HG03135 (cell line): ENCODE data around the gene CCT4.
A peak's percentile ranks its signal among the peaks of the same experiment; 100 is the strongest.
"Not testable (repeated sequence)": the region's sequence is repeated elsewhere in the genome, so short reads cannot be mapped to it uniquely, and the experiment has no call there.

Experiments
- ATAC-seq: cut with Tn5 transposase; IDR thresholded peaks from one replicate; pipeline ENCODE4 v1.9.1; 2021; ENCODE audit warnings: mild to moderate bottlenecking, moderate library complexity; ENCODE audit not compliant: unreplicated experiment

The CCT4 gene

DNA sequence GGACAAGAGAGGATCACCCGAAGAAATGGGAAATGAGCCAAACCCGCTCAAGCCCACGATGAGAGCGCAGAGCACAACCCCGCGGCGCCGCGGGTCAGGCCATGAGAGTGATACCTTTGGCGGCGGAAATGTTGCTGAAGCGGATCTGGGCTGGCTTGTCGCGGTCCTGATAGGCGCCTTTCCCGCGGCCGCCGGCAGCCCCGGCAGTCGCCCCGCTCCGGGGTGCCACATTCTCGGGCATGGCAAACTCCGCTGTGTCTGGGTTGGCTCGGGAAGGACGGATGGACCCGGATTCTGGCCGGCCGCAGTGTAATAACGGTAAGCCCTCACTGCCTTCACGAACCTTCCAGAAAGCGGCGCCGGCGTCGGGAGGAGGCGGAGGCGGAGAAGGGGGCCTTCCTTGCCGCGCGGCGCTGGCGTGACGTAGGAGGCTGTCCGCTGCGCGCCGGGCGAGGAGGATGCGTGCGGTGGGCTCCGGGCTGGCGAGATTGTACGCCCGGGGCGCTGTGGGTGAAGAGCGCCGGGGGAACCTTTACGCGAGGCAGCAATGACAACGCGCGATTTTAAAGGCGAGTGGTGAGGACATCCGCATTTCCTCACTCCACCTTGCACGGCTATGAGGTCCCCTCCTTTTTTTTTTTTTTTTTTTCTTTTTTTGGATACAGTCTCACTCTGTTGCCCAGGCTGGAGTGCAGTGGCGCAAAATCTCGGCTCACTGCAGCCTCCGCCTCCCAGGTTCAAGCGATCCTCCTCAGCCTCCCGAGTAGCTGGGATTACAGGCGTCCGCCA lies at the start of gene CCT4:
Gene CCT4 (minus strand): TSS at position 390 of the 789 bp plus-strand sequence. CDS start 149 bp downstream, at position 241.
- ATAC-seq = peak; percentile 82

DNA sequence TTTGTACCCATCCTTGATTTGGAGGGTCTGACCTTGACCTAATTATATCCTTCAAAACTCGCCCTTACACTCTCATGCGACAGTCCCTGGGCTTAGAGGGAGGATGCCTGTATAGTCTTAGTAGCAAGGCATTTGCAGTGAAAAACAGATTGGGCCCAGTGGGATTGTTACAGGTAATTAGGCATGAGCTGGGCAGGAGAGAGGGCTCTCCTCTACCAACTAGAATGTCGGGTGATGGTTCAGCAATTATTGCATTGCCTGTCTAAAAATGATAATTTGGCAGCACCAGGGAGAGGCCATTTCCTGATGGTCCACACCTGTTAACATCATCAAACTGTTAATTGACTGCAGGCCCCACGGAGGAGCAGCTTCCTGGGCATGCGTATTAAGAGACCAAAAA lies 49.4 kb upstream of the CCT4 start:
- no peak for ATAC-seq

- ATAC-seq = no peak
Measured at GRCh38 chr2:61937098-61937497, 48.6 kb upstream of the CCT4 start.

DNA sequence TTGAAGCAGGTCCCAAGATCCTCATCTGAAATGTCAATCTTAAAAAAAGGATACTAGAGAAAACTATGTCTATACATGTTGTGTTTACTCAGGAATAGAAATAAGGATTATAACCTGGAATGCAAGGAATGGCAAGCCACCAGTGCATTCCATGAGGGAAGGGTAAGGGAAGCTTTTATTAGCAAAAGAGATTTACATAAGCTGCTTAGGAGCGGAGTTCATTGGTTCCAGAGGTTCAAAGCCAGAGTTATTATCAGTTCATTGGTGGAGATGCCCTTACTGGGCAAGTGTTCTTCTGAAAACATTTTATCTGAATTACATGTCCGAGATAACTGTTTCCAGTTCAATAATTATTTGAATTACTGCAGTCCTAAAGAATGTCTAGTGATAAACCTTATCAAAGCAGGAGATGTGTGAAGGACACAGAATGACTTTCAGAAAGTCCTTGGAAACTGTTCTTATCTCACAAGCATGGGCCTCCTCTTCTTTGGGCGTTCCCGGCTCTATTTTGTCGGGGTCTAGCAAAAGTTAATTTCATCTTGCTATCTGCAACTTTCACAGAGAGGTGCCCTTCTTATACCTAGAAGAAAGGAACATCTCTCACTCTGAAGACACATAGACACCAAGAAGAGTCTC lies 40.5 kb upstream of the CCT4 start:
- ATAC-seq = no peak

GRCh38 chr2:61926531-61927477 lies 38.3 kb upstream of the CCT4 start:
- ATAC-seq = no peak

DNA sequence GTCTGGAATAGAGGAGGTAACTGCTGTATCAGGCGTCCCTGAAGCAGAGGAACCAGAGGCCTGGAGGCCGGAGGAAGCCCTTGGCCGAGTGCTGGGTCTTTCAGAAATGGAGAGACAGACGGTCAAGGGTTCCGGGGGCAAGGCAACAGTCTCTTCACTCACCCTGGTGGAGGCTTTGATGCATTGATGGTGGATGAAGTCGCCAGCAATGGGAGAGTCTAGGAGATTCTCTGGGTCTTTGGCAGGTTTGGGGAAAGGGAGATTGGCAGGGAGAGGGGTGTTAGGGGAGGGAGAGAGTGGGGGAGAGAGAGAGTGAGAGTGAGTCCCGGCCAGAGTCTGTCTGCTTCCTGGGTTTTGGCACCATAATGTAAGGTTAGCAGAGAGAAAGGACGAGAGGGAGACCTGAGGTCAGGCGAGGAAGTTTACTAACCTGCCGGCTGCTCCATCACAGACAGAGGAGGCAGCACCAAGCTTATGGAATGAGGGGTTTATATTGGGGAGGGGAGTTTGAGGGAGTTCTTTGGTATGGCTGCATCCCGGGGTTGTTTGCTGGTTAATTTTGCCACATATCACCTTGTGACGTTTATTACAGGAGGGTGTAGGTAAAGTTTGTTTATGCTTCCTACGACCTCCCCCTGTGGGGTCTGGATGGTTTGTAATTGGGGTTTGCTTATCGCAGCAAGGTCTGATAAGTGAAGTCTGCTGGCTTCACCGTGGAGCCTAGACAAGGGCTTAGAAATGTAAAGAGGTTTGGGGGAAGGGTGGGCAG lies 36.6 kb upstream of the CCT4 start:
- ATAC-seq = no peak

DNA sequence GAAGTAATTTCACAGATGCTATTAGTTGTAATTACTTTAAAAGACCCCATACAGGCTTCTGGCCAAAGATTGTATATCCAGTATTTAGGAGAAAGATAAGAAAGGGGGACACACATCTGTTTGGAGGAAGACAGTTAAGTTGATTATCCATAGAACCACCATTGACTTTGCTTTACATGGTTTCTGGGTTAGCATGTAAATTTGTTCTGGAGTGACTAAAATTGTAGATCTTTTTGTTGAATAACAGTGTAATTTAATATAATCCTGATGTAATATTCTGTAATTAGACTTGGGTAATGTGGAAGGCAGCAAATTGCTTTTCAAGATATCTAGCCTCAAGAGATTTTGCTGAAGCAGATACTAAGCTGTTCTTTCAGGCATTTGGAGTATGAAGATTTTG lies 34.3 kb upstream of the CCT4 start:
- ATAC-seq = no peak

- no peak for ATAC-seq
Measured at GRCh38 chr2:61920548-61920947, 32.1 kb upstream of the CCT4 start.

DNA sequence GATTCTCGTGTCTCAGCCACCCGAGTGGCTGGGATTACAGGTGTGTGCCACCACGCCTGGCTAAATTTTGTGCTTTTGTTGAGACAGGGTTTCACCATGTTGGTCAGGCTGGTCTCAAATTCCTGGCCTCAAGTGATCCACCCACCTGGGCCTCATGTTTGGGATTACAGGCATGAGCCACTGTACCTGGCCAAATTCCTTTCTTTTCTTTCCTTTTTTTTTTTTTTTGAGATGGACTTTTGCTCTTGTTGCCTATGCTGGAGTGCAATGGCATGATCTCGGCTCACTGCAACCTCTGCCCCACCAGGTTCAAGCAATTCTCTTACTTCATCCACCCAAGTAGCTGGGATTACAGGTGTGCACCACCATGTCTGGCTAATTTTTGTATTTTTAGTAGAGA lies 26.3 kb upstream of the CCT4 start:
- ATAC-seq = not testable (repeated sequence)

DNA sequence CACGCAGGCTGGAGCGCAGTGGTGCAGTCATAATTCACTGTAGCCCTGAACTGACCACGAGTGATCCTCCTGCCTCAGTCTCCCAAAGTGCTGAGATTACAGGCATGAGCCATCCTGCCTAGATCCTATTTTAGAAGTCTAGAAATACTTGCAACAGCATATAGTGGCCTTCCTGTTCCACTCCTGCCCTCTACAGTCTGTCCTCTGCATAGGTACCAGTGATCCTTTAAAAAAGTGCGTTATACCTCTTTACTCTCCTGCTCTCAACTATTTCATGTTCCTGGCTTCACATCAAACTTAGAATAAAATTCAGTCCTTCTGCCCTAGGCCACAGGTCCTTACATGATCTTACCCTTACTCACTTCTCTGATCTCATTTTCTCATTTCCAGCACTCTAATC lies 23.1 kb upstream of the CCT4 start:
- ATAC-seq = no peak

- no peak for ATAC-seq
Measured at GRCh38 chr2:61910603-61911002, 22.1 kb upstream of the CCT4 start.

- ATAC-seq = no peak
Measured at GRCh38 chr2:61909116-61909515, 20.7 kb upstream of the CCT4 start.

DNA sequence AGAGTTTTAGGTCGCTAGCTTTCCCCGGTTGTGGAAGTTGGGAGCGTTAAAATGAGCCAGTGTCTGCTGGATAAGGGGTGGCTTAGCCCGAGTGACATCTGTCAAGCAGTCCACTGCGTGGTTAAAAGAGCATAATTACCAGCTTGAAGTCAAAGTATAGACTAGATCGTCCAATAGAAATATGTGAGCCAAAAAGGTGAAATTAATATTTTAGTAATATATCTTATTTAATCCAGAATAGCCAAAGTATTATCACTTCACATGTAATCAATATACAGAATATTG lies 17.7 kb upstream of the CCT4 start:
- peak; percentile 19 for ATAC-seq

DNA sequence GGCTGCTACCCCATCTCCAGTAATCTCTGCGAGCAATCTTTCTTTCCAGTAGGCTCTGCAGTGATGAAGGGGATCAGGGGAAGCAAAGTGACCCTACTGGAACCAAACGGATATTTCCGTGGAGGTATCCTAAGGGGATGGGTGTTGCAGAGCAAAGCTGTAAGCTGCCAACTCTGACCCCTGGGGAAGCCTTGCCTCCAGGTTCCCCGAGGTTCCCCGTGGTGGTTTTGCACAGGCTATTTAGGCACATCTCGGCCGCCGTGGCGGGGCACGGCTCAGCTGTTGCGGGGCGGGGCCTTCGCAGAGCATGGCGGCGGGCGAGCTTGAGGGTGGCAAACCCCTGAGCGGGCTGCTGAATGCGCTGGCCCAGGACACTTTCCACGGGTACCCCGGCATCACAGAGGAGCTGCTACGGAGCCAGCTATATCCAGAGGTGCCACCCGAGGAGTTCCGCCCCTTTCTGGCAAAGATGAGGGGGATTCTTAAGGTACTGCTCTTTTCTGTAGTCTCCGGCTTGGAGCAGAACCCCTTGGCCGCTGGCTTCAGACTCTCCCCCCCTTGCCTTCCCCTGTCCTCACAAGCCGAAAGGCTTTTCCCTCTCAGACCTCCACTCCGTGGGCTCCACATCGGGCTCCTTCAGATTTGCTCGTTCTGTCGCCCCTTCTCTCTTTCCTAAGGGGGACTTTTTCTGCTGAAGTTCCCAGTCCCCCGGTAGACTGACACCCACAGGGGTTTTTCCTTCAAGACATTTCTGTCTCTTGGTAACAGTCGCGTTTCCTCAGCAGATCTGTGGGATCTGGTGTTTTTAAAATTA lies 17.1 kb upstream of the CCT4 start, which contains the start of gene COMMD1:
Gene COMMD1 (plus strand): TSS at position 303 of the 814 bp plus-strand sequence. CDS start 5 bp downstream, at position 308.
- ATAC-seq = peak; percentile 95

- ATAC-seq = no peak
Measured at GRCh38 chr2:61900281-61900680, 11.8 kb upstream of the CCT4 start.

DNA sequence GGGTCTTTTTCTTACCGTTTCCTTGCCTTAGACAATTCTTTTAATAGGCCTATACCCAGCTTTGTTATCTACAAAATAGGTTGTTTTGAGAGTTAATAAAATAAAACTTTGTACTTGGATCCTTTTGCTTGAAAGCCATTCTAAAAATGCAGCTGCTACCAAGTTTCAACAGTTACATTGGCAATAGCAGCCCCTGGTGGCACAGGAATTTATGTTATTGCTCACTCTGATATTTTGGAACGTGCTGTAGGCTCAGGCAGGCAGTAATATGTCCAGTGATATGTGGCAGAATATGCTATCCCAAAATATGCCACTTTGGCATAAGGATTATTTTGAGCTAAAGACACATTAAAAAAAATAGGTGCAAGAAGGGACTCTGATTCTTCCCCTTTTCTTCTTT lies 10.4 kb upstream of the CCT4 start:
- ATAC-seq = no peak

GRCh38 chr2:61887717-61888266 lies 664 bp downstream of the CCT4 start:
- peak; percentile 27 for ATAC-seq

GRCh38 chr2:61885896-61886603 lies 2.4 kb downstream of the CCT4 start:
- no peak for ATAC-seq

DNA sequence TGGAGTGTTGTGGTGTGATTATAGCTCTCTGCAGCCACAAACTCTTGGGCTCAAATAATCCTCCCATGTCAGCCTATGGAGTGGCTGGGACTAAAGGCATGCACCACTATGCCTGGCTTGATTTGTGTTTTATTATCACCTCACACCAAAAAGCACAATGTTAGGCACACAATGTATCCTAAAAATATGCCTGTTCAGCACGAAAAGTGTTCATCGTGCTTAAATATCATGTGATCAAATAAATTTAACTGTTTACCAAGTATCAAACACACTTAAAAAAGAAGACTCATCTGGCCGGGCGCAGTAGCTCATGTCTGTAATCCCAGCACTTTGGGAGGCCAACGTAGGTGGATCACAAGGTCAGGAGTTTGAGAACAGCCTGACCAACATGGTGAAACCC lies 5.6 kb downstream of the CCT4 start:
- ATAC-seq = no peak
